ENCODE data around the gene TRAM1L1.
A peak's percentile ranks its signal among the peaks of the same experiment; 100 is the strongest.

TRAM1L1 gene

DNA sequence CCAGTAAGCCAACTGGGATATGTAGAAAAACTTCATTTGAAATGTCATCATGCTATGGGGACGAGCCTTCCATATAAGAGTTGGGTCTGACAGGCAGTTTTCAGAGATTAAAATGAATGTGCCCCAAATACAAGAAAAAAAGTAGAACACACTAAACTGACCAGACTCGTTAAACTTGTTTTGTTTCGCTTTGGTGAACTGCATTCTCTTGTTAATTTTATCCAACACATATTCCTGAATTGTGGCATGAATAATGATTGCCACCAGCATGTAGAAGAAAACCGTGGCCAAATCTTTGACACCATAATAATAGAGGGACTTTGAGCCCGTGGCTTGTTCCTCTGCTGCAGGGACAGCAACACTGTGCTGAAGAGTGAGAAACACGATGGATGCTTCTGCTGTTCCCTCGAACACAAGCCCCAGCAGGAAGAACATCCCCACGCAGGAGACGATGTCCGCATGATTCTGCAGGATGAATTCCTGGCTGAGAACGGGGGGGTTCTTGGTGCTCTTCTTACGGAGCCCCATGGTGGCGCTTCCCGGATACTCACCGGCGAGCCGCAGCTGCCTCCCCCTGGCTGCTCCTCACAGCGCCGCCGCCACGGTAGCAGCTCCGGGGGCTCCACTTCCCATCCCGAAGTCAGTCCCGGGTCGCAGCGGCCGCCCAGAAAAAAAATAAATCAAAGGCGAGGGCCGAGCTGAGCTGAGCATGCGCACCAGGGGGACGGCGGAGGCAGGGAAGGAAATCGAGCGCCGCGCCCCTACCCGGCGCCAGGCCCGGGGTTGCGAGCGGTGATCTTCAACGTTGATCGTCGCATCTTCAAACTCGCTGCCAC lies at the start of gene TRAM1L1:
Gene TRAM1L1 (minus strand): TSS at position 711 of the 836 bp plus-strand sequence. CDS start 183 bp downstream, at position 528.
- peak; percentile 52 for DNase-seq

DNA sequence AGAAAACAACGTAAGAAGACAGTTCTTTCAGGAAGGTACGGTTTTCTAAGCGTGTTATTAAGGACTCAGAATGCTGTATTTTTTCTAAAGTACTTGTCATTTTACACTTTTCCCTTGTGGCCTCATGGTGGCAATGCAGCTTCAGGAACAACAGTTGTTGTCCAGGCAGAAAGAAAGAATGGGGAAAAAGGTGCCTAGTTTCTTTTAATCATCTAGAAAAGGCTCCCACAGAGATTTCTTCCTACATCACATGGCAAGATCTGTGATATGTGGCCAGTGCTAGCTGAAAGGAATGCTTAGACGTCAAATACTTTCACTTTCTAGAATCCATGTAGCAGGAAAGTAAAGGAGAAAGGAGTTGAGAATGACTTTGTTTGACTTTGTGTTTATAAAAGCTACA lies 49.0 kb upstream of the TRAM1L1 start:
- peak; percentile 3 for DNase-seq

DNA sequence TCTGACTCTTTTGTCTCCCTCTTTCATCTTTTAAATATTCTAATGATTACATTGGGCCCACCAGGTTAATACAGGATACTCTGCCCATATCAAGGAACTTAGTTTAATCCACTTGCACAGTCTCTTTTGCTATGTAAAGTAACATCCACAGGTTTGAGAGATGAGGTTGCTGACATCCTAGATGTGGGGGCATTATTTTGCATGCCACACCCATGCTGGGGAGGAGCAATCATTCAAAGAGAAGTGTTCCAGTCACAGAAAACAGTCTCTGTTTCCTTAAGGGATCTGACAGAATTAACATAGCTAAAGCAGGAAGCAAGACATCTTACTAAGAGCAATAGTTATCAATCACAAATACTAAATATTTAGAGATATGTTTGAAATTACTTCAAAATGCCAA lies 11.5 kb upstream of the TRAM1L1 start:
- DNase-seq = no peak

DNA sequence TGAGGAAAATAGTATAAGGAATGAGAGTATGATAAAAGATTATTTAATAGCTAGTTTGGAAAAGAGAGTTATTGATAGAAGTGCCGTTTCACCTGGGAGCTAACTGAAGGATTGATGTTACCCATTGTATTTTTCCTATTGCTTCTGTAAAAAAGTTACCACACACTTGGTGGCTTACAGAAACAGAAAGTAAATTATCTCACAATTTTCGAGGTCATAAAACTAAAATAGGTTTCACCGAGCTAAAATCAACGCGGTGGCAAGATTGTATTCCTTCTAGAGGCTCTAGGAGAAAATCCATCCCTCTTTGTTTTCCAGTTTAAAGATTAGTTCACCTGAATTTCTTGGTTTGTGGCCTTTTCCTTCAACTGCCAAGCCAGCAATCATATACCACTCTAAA lies 11.1 kb upstream of the TRAM1L1 start:
- DNase-seq = no peak

DNA sequence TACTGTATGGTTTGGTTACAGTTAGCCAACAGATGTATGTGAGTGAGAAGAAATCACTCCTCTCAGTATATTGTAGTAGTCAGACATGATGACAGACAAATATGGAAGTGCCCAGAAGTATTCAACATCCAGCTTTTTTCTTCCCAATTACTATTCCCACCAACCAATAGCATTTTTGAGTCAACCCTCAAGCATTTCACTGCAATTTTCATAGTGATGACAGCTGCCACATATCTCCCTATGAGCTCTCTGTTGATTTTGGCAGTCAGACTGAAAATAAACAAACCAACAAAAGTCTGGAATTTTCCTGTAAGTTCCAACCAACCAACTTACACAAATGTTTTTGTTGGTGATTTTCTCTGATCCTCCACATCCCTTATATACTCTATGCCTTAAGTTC lies 8.2 kb upstream of the TRAM1L1 start:
- no peak for DNase-seq

DNA sequence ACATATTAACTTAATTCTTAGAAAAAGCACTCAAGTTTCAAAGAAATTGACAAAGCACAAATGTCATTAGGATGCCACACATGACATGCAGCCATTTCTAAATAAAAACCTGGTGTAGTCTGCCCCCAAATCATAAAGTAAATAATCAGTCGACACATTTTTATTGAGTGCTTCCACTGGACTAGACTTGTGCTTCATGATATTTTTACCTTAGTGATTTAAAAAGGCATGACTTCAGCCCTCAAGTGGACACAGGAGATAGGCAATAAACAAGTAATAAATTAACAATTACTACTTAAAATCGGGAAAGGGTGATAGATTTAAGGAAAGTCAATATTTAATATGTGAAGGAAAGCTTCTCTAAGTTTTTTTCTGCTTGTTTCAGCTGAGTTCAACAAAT lies 7.6 kb downstream of the TRAM1L1 start:
- DNase-seq = no peak

DNA sequence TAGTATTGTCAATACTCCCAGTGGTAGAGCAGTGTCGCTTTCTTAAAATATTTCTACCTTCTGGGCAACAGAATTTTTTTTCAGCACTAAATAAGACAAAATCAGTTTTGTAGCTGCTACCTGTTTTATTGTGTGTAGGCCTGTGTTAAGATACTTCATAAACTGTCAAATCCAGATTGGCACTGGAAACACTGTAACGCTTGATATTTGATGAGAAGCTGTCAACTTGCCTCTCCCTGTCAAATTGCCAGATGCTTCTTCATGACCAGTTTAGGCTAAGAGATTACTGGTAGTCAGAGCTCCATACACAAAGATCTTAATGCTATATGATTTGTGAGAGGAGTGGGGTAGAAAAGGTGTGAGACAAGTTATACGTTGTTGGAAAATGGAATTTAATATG lies 17.3 kb downstream of the TRAM1L1 start:
- no peak for DNase-seq

DNA sequence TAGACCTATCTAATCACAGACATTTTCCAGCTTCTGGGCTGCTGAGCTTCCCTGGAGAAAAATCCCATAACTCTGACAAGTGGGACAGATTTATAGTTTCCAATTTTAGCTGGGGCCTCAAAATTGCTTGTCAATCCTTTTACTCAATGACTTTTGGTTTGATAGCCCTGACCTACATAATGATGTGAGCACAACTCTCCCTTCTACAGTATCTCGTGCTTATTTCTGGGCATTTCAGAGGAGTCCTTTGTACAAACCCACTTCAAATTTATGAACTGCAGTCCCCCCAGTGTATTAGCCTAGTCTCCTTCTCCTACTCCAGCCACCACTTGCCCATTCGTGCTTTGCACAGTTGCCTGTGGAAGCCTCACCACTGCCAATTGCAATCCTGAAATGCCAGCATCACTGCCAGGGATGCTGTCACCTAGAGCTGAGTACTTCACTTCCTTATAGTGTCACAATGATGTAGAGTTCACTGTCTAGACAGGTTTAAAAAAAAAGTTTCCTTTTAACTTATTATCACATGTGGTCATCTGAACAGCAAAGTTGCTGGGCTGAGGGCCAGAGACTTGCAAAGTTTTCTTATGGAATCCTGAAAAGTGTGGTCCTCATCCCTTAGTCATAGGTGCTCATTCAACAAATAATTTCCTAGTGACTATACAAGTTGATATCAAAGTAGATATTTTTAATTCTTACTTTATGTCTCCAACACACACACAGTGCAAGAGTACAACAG lies 21.2 kb downstream of the TRAM1L1 start:
- no peak for DNase-seq

DNA sequence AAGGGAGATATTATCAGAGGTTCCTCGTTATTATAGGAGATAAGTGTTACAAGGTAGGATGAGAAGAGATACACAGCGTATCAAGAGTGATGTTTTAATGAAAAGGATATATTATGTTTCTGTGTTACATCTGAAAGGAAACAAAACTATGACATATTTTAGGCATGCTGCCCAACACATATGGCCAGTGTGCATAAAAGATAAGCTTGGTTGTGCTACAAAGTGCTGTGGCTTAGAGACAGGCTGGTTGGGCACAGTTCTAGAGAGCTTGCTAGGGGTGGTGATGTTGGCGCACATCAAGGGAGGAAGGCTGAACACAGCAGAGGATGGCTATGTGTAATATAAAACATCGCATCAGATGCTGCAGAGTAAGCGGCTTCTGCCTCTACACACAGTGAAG lies 42.4 kb downstream of the TRAM1L1 start:
- no peak for DNase-seq
